RWPE2 (cell line): ENCODE data around the gene PBRM1.

Experiments used
- ATAC-seq: fragments of 200-7000 bp; cut with Tn5 transposase; 3 replicates; pipeline ENCODE4 v1.9.1; 2021; ENCODE audit warnings: low read depth
- DNase-seq: peaks from one replicate; pipeline ENCODE4 v3.0.0-alpha.2; 2020; ENCODE audit warnings: low spot score
- H3K27ac ChIP-seq: fragments of 450-650 bp; 2 replicates; pipeline ENCODE4 v1.5.1; 2017; ENCODE audit warnings: mild to moderate bottlenecking; ENCODE audit not compliant: poor library complexity, severe bottlenecking
- H3K27me3 ChIP-seq: fragments of 250-450 bp; sonication (Bioruptor Pico); 2 replicates; pipeline ENCODE4 v1.5.1; 2021; ENCODE audit warnings: mild to moderate bottlenecking, moderate library complexity; ENCODE audit not compliant: insufficient read depth, poor library complexity, severe bottlenecking
- H3K36me3 ChIP-seq: fragments of 250-450 bp; sonication (Bioruptor Pico); 2 replicates; pipeline ENCODE4 v1.5.1; 2020; ENCODE audit warnings: low read depth, mild to moderate bottlenecking, moderate library complexity
- H3K4me1 ChIP-seq: fragments of 250-450 bp; sonication (Bioruptor Pico); 2 replicates; pipeline ENCODE4 v1.5.1; 2021; ENCODE audit warnings: mild to moderate bottlenecking, moderate library complexity; ENCODE audit not compliant: insufficient read depth, poor library complexity, severe bottlenecking
- H3K4me3 ChIP-seq: fragments of 250-450 bp; sonication (Bioruptor Pico); 2 replicates; pipeline ENCODE4 v1.5.1; 2021; ENCODE audit warnings: mild to moderate bottlenecking, moderate library complexity; ENCODE audit not compliant: severe bottlenecking
- H3K9me3 ChIP-seq: fragments of 250-450 bp; sonication (Bioruptor Pico); 2 replicates; pipeline ENCODE4 v1.5.1; 2021; ENCODE audit warnings: mild to moderate bottlenecking, moderate library complexity; ENCODE audit not compliant: severe bottlenecking
- TF ChIP-seq, protein P1 (sequence below): fragments of 450-650 bp; IDR thresholded peaks from one replicate; pipeline ENCODE4 v1.5.1; 2017; ENCODE audit warnings: mild to moderate bottlenecking, moderate library complexity; ENCODE audit not compliant: poor library complexity, severe bottlenecking

The PBRM1 gene

DNA sequence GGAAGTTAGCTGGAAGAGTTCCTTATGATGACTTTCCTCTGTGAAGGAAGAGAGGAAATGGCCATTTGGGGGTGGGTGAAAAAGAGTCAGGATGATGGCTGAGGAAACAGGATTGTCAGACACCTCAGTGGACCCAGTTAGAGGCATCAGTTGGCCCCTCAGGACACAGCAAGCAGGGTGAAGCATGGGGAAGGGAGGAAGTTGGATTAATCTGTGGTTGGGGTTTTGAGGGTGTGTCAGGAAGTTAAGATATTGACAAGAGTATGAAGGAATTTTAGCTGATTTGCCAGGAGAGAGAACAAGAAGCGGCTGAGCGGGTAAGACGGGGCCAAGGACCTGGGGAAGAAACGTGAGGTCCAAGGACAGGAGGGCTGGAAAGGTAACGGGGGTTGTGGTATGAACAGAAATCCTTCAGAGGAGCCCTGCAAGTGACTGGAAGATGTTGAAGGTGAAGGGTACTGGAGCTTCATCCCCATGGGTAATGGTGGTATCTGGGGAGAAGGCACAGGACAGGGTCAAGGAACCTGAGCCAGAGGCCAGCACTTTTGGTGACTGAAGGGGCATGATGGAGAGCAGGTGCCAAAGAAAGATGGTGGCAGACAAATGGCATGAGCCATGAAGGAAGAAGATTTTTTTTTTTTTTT lies 146.6 kb downstream of the PBRM1 start:
- TF ChIP-seq, protein P1, sequence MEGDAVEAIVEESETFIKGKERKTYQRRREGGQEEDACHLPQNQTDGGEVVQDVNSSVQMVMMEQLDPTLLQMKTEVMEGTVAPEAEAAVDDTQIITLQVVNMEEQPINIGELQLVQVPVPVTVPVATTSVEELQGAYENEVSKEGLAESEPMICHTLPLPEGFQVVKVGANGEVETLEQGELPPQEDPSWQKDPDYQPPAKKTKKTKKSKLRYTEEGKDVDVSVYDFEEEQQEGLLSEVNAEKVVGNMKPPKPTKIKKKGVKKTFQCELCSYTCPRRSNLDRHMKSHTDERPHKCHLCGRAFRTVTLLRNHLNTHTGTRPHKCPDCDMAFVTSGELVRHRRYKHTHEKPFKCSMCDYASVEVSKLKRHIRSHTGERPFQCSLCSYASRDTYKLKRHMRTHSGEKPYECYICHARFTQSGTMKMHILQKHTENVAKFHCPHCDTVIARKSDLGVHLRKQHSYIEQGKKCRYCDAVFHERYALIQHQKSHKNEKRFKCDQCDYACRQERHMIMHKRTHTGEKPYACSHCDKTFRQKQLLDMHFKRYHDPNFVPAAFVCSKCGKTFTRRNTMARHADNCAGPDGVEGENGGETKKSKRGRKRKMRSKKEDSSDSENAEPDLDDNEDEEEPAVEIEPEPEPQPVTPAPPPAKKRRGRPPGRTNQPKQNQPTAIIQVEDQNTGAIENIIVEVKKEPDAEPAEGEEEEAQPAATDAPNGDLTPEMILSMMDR: no peak
- ATAC-seq (no peak), DNase-seq (no peak)
- peaks cover 25% of the 10 kb centered on the region for H3K36me3 ChIP-seq
- no peaks in the 10 kb centered on the region for H3K27me3 ChIP-seq
- peak overlapping the region; percentile 39 for H3K27ac ChIP-seq
- H3K9me3 ChIP-seq: no peaks in the 10 kb centered on the region
- H3K4me3 ChIP-seq: no peak overlapping the region
- H3K4me1 ChIP-seq: peaks cover 23% of the 10 kb centered on the region

DNA sequence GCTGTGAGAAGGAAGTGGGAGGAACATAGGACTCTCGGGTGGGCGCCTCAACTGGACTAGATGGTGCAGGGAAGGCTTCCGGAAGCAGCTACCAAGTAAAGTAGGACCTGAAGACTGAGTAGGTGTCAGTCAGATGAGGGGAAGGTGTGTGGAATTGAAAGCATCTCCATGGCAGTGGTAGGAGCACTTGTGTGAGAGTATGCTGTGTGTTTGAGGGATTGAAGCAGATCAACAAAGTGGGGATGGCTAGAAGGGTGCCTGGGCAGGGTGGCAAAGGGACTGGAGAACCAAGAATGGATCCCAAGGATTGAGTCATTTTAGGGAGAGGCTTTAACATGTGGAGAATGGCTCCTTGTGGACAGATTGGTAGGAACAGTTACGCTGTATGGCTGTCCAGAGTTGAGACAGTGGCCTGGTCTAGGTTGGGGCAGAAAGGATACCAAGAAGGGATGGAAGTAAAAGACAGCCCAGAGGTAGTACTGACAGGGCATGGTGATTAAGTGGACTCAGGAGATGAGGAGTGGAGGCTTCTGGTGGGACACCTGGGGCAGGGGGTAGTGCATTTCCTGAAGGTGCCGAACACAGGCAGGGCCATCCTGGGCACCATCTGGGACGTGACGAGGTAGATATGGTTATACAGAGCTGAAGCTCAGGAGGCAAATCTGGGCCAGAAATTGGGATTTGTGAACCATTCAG lies 147.8 kb downstream of the PBRM1 start:
- ATAC-seq: no peak

DNA sequence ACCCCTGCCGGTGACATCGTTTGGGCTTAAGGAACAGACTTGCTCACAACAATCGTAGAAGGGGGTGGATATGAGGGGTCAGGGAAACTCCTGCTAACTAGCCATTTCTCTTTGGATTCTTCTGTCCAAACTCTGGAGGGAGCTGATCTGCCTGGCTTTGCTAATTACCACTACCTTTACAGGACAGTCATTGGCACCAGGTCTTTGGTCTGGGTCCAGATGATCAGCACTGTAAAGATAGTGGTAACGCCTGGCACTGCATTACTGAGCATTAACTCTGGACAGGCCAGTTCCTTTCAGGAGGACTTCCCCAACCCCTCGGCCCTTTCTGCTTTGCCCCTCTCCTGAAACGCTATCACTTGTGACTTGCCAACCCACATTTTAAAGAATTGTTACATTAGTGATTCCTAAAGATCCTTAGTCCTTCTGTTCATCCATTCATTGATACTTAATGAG lies 148.5 kb downstream of the PBRM1 start:
- DNase-seq: no peak
- H3K27me3 ChIP-seq: no peaks in the 10 kb centered on the region
- ATAC-seq: no peak

More for the DNA sequence above, 147.8 kb downstream of the PBRM1 start:
- TF ChIP-seq, protein P1: no peak
- H3K9me3 ChIP-seq: no peaks in the 10 kb centered on the region
- peaks cover 25% of the 10 kb centered on the region for H3K36me3 ChIP-seq
- H3K4me3 ChIP-seq: peak overlapping the region; percentile 52
- peak overlapping the region; percentile 59 for H3K27ac ChIP-seq
- no peaks in the 10 kb centered on the region for H3K27me3 ChIP-seq
- DNase-seq: no peak
- peaks cover 23% of the 10 kb centered on the region for H3K4me1 ChIP-seq

DNA sequence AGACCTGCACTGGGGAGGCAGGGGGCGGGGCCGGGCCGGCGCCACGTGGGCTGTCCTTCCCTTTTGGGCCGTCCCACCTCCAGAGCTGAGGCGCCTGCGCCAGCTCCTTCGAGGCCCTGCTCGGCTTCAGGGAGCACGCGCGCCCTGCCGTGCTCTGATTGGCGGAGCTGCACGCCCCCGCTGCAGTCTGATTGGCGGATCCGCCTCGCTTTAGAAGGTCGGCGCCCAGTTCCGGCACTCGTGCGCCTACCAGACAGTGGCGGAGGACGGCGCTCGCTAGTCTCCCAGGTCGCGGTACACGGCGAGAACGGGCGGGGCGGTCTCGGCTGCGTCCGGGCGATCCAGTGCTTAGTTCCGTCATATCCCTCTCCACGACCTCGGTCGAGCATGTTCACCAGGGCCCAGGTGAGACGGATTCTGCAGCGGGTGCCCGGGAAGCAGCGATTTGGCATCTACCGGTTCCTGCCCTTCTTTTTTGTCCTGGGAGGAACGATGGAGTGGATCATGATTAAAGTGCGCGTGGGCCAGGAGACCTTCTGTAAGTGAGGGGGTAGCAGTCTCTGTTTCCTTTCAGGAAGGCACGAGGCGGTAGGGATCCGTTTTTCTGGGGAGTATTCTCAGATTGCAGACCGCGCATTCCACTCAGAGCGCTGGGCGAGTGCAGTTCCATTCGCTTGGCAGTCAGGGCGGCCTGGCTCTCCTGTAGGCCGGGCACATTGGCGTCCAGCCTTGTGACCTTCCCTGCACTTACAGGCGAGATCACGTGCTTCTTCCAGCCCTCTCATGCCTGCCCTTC lies 149.1 kb downstream of the PBRM1 start, which contains the start of gene UQCC5:
UQCC5 (plus strand) TSS at position 237 of the 796 bp plus-strand sequence; CDS start at position 388, 151 bp downstream.
- Histone ChIP-seq H3K27ac (peak within 1 kb of the TSS; percentile 73), H3K9me3 (no peaks in the 10 kb centered on the region), H3K36me3 (peaks cover 19% of the 10 kb centered on the region), H3K4me1 (peaks cover 23% of the 10 kb centered on the region), H3K4me3 (peak within 1 kb of the TSS; percentile 52), H3K27me3 (no peaks in the 10 kb centered on the region)
- ATAC-seq (peak; percentile 88), DNase-seq (peak; percentile 97)
- TF ChIP-seq, protein P1: no peak

More for the DNA sequence above, 148.5 kb downstream of the PBRM1 start:
- Histone ChIP-seq H3K36me3 (peaks cover 25% of the 10 kb centered on the region), H3K4me1 (peaks cover 23% of the 10 kb centered on the region), H3K9me3 (no peaks in the 10 kb centered on the region), H3K27ac (peak overlapping the region; percentile 59), H3K4me3 (peak overlapping the region; percentile 52)
- TF ChIP-seq, protein P1: no peak
